ENCODE measurements around the gene SLC17A5. TPM values are rescaled to one million over a fixed set of nuclear protein-coding genes. Genes with fewer than 3 reads are reported as not detected.

SLC17A5 gene
- total RNA-seq, 4 donors from 2014 or later, result 11.9 to 21.9 (median 16.8) TPM

- no peak overlapping the region for H3K27ac ChIP-seq
Measured at GRCh38 chr6:73548458-73549446, 105.0 kb downstream of the SLC17A5 start.

GRCh38 chr6:73547036-73547435, 106.8 kb downstream of the SLC17A5 start:
- no peaks in the 10 kb centered on the region for H3K36me3 ChIP-seq
- no peaks in the 10 kb centered on the region for H3K9me3 ChIP-seq
- DNase-seq (ENCODE audit: low spot score in 2 of 2), result no peak
- no peaks in the 10 kb centered on the region for H3K27me3 ChIP-seq
- H3K27ac ChIP-seq, result no peak overlapping the region
- 45 to 66% methylated on average over 1 of the region's 1 CpG for WGBS, 2 donors
- H3K4me3 ChIP-seq, result no peak overlapping the region
- no peaks in the 10 kb centered on the region for H3K4me1 ChIP-seq
- no peak for TF ChIP-seq POLR2A (IDR thresholded peaks at IDR 0.05)
- no peak for TF ChIP-seq EP300 (IDR thresholded peaks at IDR 0.05)
- TF ChIP-seq CTCF (IDR thresholded peaks at IDR 0.05), result no peak

More at GRCh38 chr6:73548458-73549446, 105.0 kb downstream of the SLC17A5 start:
- no peaks in the 10 kb centered on the region for H3K4me1 ChIP-seq
- WGBS, 2 donors, result 85 to 93% methylated on average over 12 of the region's 12 CpGs
- TF ChIP-seq EP300 (IDR thresholded peaks at IDR 0.05), result no peak
- TF ChIP-seq POLR2A (IDR thresholded peaks at IDR 0.05), result no peak
- no peak for TF ChIP-seq CTCF (IDR thresholded peaks at IDR 0.05)
- no peaks in the 10 kb centered on the region for H3K9me3 ChIP-seq
- no peak overlapping the region for H3K4me3 ChIP-seq
- H3K27me3 ChIP-seq, result no peaks in the 10 kb centered on the region
- H3K36me3 ChIP-seq, result no peaks in the 10 kb centered on the region
- DNase-seq (ENCODE audit: low spot score in 2 of 2), result no peak

Small RNAs within 50 kb of the gene (small RNA-seq; reads per million reads assigned to genes)
- gene RPS27P15, result not detected

Other genes starting within 250 kb of the SLC17A5 start
- gene CGAS, start 201.7 kb downstream of the SLC17A5 start, total RNA-seq, result 1 to 10 TPM; 5.9 to 9.8 (median 7.1) TPM
- 10 to 100 TPM; 31.0 to 42.8 (median 37.9) TPM for gene MTO1, start 192.3 kb downstream of the SLC17A5 start, total RNA-seq
- 1,000 to 10,000 TPM; 7,087 to 8,344 (median 7,781) TPM for gene EEF1A1, start 133.0 kb downstream of the SLC17A5 start, total RNA-seq
- 10 to 100 TPM in 3 of 4 donors, 1 to 10 TPM in 1; 7.8 to 19.0 (median 12.7) TPM for gene CD109, start 42.2 kb upstream of the SLC17A5 start, total RNA-seq